Inflammatory macrophage treated with lipopolysaccharide for 4 hours (primary cell): ENCODE results near the gene NBPF1.
"Not testable (repeated sequence)": the region's sequence is repeated elsewhere in the genome, so short reads cannot be mapped to it uniquely, and the experiment has no call there.

Source experiments
- DNase-seq: peaks from one replicate; pipeline ENCODE4 v3.0.0-alpha.2; 2020

The NBPF1 gene

DNA sequence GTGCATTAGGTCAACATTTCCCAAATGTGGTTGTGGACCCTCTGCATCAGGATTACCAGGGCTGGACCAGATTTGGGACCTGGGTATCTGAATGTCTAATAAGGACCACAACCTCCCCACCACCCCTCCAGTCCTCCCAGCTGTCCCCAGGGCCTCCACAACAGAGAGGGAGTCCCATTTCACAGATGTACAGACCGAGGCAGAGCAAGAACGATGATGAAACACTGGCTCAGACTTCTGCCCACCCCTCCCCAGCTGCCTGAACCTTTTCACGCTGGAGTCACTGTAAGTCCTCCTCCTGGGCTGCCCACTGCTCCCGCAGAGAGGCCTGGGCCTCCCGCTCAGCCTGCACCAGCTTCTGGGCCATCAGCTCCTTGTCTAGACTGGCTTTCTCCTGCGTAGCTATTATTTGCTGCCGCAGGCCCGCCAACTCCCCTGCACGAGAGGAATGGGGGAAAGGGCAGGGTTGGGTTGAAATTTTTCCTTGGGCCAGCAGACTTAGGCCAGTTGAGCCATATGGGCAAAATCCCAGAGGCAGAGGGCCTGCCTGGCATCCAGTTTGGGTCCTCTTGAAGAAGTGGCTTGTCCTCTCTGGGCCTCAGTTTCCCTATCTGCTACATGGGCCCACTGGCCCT lies 8.4 kb upstream of the NBPF1 start:
- DNase-seq = not testable (repeated sequence)

DNA sequence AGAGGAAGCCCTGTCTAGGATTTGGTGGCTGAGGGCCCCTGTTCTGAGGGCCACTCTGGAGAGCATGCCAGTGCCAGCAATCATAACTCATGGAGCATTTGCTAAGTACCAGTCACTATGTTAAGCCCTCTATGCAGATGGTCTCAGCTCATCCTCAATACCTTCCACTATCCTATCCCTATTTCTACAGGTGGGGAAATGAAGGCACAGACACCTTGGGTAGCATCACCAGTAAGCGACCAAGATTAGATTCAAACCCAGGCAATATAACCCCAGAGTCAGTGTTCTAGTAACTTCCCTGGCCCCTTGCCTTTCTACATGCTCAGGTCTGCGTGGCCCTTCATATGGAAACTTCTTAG lies 7.9 kb upstream of the NBPF1 start:
- no peak for DNase-seq

DNA sequence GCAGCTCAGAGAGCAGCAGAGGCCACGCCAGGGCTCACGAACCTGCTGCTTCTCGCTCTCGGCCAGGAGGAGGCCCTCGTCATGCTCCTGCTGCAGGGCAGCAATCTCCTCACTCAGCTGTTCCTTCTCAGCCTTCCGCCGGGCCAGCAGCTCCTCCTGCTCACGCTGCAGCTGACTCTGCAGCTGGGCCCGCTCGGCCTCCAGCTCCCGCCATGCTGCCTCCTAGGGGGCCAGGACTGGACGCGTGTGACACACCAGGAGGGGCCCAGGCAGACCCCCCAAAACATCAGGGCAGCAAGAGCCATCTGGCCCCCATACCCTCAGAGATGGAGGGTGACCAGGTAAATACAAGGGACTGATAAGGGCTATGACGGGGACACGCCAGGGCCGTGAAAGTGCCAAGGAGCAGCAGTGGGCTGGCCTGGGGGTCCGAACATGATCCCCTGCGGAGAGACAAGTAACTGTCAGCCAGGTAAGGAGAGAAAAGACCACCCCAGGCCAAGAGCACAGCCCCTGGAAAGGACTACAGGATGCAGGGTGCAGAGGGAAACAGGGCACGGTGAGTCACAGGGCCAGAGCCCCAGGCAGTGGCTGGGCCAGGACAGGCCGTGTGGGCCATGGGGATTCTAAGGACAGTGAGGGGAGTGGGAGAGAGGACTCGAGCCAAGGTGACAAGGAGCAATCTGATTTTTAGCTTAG lies 6.6 kb upstream of the NBPF1 start:
- not testable (repeated sequence) for DNase-seq

DNA sequence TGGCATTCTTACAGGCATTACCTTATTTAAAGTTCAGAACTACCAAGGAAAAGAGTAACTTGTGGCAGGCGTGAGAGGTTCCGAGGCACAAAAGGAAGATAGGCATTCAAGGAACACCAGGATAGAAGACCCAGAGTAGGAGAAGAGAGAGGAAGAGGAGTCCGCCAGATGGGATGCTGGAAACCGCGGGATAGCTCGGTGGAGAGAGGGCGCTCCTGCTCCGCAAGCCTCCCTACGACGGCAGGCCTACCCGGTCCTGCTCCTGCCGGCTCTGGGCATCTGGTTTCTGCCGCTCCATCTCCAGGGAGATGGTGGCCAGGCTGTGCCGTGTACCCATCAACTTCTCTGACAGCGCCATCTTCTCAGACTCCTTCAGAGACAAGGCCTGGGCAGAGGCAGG lies 5.4 kb upstream of the NBPF1 start:
- DNase-seq = no peak

DNA sequence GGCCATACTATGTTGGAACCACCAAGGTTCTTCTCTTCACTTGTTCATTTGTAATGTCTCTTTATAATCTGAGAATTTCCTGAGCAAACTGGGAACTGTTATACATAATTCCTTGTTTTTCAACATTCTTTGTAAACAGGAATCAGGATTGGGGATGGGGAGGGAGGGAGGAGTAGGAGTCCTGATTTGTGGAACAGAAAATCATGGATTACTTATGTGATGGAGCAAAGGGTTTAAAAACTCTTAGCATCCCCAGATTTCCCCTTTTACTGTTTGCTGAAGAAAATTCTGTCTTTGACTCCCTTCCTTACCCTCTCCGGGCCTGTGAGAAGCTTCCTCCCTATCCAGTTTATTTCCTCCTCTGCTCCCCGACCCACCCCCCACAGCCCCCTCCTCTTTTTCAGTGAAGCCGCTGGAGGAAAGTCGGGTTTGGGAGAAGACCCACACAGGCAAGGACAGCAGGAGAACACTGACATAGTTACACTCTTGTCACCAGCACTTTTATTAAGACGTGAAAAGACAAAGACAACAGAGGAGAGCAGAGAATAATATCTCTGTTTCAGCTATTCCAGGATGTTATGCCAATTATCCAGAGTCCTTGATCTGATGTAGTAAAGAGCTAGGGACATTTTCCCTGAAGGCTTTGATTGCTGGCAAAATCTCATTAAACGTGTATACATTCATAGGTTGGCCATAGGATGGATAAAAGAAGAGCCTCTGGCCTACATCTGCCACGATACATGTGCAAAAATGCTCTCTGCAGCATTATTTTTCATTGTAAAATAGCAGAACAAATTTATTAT lies 4.6 kb upstream of the NBPF1 start:
- DNase-seq = no peak

DNA sequence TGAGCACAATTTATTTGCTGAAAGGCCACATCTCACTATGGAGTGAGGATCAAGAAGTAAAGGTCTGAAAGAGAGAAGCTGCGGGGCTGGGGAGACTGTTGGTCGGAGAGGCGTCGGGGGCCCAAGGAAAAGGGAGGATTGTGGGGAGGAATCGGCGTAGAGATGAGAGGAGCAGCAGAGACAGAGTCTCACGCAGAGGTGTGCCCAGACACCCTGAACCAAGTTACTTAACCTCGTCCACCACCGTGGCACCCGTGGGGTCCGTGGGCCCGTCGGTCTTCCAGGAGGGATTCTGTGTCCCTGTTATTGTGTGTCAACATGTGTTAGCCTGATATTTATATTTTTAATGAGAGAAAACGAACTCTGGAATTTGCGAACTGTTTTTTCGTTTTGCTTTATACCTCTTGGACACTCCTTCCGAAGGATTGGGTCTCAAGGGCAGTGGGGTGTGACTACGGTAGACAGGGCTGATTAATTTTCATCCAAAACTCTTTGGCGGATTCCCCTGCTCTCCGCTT lies 3.8 kb upstream of the NBPF1 start:
- DNase-seq = no peak

DNA sequence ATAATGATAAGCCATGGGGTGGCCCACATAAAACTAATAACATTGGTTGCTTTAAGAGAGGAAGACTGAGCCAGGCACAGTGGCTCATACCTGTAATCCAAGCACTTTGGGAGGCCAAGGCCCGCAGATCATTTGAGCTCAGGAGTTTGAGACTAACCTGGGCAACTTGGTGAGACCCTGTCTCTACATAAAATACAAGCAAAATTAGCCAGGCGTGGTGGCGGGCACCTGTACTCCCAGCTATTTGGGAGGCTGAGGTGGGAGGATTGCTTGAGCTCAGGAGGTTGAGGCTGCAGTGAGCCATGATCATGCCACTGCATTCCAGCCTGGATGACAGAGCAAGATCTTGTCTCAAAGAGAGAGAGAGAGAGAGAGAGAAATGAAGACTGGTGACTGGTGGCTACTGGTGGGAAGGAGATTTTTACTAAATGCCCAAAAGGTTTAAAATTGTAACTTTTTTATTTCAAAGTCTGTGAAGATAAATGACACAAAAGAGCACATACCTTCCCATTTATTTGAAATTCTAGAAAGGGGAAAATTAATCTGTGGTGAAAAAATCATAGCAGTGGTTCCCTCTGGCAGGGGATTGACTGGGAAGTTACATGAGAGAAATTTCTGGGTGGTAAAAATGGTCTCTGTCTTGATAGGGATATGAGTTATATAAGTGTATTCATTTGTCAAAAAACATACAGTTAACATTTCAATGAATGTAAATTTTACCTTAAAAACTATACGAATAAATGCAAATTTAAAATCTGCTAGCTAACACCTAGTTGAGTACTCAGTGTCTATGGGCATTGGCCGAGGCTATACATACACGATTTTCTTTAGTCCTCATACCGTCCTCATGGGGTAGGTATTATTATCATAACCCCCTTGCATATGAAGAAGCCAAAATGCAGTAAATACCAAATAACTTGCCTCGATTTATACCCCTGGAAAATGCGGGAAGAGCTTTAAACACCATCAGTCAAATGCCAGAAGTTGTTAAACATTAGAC lies 2.2 kb upstream of the NBPF1 start:
- no peak for DNase-seq

DNA sequence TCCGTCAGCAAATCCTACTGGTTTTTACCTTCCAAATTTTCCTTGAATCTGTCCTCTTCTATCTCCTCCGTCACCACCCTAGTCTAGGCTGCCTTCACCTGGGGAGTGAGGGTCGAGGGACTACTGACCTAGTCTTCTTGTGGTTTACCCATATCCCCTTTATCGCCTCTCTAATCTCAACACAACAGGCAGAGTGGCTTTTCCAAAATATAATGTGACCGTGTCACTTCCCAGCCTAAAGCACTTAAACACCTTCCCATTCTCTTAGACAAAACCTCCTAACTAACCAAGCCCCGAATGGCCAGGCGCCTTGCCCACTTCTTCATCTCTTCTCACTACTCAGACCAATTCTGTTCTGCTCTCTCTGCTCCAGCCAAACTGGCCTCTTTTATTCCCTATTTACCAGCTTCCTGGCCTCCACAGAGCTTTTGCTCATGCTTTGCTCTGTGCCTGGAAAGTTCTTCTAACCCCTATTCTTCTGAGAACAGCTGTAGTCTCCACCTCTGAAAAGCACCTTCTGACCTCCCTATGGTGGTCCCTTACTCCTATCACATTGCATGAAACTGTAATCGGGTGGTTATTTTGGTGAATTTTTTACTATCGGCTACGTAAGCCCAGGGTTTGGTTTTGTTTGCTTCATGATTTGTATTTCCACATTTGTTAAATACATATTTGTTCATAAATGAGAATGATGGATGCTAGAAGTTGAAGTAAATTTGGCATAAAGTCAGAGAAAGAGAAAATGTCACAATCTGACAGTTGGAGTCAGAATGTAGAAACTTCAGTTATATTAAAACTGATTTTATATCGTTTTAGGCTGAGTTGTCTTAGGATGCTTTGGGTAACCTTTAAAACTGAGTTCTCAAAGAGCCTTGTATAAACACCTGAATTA lies 1.2 kb upstream of the NBPF1 start:
- DNase-seq = no peak

DNA sequence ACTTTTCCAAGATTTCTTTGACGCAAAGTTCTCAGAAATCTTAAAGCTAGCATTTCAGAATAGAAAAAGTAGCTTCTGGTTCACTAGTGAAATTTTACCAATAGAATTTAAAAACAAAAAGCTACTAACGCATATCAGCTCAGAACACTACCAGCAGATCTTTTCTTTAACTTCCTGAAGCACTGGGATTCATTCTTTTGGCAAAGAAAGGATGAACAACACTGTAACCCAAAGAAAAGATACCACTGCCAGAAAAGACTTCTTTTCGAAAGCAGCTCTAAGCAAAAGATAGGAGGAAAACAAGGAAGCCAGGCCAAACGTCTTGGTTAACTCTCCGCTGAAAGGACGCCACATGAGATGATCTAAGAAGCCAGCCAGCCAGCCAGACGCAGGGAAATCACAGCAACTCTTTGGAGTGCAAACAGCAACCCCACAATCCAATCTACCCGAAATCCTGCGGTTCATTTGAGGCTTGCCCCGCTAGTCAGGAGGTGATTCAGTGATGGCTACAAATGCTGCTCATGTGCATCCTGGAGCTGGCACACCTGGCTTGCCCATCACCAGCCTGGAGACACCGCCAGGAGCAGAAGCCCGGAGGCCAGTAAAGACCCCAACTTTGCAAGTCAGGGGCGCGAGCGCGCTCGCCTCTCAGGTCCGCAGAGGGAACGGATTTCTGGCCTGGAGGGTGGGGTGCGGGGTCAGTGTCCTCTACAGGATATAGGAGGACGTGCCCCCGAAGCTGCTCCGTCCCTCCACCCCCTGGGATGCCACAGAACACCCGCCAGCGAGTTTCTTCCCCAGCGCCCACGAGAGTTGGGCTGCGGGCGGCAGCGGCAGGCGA lies 812 bp downstream of the NBPF1 start:
- DNase-seq = peak; percentile 86

DNA sequence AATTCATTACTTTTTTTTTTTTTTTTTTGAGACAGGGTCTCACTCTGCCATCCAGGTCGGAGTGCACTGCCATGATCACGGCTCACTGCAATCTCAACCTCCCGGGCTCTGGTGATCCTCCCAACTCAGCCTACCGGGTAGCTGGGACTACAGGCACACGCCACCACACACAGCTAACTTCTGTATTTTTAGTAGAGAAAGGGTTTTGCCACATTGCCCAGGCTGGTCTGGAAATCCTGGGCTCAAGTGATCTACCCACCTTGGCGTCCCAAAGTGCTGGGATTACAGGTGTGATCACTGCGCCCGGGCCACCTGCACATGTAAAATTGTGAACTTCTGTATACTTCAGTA lies 1.4 kb downstream of the NBPF1 start:
- peak; percentile 20 for DNase-seq

DNA sequence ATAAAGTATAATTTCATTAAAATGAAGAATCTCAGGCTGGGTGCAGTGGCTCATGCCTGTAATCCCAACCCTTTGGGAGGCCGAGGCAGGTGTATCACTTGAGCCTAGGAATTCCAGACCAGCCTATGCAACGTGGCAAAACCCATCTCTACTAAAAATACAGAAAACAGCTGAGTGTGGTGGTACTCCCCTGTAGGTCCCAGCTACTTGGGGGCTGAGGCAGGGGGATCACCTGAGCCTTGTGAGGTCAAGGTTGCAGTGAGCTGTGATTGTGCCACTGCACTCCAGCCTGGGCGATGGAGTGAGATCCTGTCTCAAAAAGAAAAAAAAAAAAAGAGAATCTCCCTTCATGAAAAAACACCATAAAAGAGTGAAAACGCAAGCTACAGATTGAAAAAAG lies 2.2 kb downstream of the NBPF1 start:
- not testable (repeated sequence) for DNase-seq

DNA sequence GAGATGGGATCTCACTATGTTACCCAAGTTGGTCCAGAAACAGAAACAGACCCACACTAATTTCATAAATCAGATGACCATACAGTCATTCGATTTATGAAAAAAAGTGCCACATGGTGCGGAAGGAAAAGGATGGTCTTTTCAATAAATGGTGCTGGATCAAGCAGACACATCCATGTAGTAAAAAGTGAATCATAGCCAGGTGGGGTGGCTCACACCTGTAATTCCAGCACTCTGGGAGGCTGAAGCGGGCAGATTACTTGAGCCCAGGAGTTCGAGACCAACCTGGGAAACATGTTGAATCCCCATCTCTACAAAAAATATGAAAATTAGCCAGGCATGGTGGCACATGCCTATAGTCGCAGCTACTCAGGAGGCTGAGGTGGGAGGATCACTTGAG lies 2.8 kb downstream of the NBPF1 start:
- not testable (repeated sequence) for DNase-seq

DNA sequence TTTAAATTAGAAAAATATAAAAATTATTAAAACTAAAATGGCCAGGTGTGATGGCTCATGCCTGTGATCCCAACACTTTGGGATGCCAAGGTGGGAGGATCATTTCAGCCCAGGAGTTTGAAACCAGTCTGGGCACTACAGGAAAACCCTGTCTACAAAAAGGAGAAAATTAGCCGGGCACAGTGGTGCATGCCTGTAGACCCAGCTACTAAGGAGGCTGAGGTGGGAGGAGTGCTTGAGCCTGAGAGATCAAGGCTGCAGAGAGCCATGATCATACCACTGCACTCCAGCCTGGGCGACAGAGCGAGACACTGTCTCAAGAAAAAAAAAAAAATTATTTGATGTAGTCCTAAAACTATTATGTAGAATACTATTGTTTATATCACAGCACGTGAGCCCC lies 3.6 kb downstream of the NBPF1 start:
- DNase-seq = not testable (repeated sequence)

DNA sequence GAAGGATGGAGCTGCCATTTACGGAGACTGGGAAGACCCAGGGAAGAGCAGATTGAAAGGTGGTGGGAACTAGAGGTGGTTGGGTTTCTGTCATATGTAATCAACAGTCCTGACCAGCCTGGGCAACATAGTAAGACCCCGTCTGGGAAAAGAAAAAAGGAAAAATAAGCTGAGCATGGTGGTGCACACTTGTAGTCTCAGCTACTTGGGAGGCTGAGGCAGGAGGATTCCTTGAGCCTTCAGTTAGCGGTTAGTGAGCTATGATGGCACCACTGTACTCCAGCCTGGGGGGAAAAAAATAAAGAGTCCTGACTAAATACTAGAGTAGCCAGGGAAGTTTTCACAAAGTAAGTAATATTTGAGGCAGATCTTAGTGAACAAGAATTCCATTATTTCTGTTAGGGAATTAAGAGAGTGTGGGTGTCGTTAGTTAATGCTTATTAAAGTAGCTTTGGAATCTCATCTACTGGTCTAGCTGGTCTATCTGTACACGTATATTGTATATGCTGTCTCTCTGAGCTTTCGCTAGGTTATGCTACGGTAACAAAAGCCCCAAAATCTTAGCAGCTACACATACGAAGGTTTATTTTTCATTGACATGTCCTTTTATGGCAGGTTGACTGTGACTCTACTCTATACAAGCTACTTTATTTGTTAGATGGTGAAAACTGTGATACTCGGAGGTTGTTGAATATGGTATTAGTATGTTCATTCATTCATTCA lies 4.4 kb downstream of the NBPF1 start:
- no peak for DNase-seq

DNA sequence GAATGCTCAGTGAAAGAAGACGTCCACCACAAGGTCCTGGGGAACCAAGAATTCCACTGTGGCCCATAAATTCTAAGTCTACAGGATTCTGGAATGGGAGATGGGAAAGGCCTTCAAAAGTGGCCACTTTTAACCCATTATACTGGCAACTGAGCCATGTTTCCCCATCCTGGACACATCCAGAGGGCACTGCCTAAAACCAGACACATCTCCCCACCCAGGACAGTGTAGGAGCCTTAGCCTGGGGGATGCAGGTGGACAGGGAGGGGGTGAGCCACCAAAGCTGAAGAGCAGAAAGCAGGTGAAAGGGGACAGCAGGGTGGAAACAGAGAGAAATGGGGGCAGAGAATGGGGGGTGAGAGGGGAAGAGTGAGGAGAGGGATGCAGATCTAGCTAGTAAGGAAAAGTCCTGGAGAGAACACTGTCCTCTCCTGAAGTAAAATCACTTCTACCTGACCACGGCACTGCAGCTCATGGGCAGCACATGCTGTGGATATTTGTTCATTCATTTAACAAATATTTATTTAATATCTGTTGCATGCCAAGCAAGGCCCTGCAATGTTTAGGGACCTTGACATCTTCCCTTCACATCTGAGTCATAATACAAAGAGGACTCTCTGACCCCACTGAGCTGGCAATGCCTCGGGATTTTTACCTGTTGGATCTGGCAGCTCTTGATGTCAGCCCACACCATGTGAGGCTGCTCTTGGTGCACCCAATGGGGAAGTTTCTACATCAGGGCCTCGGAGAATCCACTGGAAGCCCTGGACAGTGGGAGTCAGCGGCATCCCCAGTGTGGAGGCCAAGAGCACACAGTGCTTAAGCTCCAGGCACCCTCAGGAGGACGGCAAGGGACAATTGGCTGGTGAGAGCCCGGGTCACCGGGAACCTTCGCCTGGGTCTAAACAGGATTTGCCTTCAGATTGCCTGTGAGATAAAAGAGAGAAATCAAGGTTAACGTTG lies 5.2 kb downstream of the NBPF1 start:
- not testable (repeated sequence) for DNase-seq

DNA sequence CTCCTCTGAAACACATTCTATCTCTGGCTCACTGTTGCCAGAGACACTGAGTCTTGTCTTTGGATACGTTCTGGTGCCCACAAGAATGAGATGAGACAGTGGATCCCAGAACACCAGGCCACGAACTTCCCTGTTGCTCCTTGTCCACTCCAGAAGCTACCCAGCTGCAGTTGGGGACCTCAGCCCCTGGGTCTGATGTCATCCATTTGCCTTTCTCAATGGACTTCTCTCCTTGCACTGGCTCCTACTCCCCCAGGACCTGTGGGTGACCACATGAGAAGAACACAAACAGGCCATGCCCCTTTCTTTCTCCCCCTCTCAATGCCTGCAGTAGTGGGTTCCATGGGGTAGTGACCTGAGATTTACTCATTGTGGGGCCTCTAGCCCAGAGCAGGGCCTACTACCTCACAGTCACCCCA lies 5.9 kb downstream of the NBPF1 start:
- no peak for DNase-seq

DNA sequence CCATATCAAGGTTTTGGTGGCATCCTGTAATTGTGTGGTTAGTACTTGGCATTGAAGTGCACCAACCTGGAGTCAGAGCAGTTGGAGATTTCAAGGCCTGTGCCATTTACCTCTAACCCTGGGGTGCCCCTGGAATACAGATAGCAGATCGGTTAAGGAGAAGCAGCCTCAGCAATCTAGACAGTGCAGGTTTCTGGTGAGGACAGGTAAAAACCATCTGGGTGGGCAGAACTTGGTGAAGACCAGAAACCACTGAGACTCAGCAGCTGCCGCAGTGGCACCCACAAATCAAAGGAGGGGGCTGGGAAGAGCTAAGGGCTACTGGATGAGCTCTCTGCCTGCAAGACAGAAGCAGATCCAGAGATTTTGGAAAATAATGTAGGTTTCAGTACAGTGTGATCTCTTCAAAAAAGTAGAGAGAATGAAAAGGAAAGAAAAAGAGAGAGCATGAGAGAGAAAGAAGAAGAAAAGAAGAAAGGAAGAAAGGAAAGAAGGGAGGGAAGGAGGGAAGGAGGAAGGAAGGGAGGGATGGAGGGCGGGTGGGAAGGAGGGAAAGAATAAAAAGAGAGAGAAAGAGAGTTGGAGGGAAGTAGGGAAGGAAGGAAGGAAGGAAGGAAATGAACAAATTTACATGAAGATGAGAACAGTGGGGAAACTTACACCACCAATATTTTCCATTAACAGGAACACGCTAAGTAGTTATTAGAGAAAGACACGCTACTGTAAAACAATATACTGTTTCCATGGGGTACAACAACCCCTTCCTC lies 6.5 kb downstream of the NBPF1 start:
- not testable (repeated sequence) for DNase-seq
